ENCODE data around the gene SNX15.
"Not testable (repeated sequence)": the region's sequence is repeated elsewhere in the genome, so short reads cannot be mapped to it uniquely, and the experiment has no call there.

The SNX15 gene

GRCh38 chr11:65027213-65028067, at the start of gene SNX15:
TSS of gene SNX15 (plus strand) at chr11:65027439. CDS start at chr11:65027538, 99 bp downstream.
- peak; percentile 78 for DNase-seq (ENCODE audit: low read depth)

GRCh38 chr11:64983339-64983738, 43.9 kb upstream of the SNX15 start:
- DNase-seq (ENCODE audit: low read depth) = not testable (repeated sequence)

- DNase-seq (ENCODE audit: low read depth) = no peak
These were observed 39.0 kb upstream of the SNX15 start for GRCh38 chr11:64987998-64988854.

GRCh38 chr11:64989416-64989815, 37.8 kb upstream of the SNX15 start:
- DNase-seq (ENCODE audit: low read depth) = no peak

- no peak for DNase-seq (ENCODE audit: low read depth)
These were observed 36.9 kb upstream of the SNX15 start for GRCh38 chr11:64990222-64990923.

DNA sequence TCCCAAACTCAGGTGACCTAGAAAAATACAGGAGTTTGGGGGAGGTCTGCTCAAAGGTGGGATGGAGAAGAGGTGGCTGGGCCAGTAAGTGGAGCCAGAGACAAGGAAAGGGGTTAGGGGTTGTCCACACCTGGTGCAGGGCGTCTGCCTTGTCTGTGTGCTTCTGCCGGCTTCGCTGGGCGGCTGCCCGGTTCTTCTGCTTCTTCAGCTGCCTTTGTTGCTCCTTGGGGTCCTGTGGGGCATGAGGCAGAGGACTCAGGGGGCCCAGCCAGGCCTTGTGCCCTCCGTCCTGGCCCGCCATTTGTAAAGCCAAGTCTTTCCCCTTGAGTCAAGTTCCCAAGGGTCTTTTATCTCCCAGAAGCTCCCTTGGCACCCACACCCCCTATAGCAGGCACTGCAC, 32.9 kb upstream of the SNX15 start:
- no peak for DNase-seq (ENCODE audit: low read depth)

DNA sequence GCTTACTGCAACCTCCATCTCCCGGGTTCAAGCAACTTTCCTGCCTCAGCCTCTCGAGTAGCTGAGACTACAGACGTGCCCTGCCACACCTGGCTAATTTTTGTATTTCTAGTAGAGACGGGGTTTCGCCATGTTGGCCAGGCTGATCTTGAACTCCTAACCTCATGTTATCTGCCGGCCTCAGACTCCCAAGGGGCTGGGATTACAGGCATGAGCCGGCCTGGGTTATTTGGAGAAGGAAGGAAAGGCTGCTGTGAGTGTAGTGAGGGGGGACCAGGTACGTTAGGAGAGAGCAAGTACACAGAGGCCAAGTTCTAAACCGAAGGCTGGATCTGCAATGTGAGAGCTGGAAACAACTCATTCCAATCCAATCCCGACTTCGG, 30.9 kb upstream of the SNX15 start:
- no peak for DNase-seq (ENCODE audit: low read depth)

DNA sequence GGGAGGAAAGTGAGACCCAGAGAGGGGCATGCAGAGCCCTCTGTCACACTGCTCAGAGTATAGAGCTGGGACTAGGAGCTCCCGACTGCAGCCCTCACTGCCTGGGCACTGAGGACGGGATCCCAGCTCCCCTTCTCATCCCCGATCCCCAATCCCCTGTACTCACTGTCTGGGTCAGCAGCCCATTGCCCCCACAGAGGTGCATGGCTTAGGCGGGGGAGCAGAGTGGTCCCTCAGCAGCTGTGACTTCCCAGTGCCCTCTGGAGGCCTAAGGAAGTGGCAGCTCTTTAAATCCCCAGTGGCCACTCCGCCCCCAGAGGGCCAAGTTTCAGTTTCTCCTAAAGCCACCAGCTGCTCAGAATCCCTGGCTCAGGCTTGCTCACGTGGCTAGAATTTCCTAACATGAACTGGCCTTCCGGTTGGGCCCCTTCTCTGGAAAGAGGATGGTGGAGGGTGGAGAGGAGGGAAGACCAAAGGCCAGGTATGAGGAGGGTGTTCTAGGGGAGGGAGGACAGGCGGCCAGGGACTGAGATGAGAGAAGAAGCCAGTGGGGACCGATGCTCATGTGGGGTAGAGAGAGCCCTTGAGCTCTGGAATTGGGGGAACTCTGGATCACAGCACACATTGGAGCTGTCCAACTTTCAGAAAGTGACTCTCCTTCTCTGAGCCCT, 30.4 kb upstream of the SNX15 start, which contains the start of gene BATF2:
BATF2 (minus strand) TSS at position 262 of the 671 bp plus-strand sequence; CDS start at position 205, 57 bp downstream.
- peak; percentile 34 for DNase-seq (ENCODE audit: low read depth)

GRCh38 chr11:64998141-64998540, 29.1 kb upstream of the SNX15 start:
- no peak for DNase-seq (ENCODE audit: low read depth)

DNA sequence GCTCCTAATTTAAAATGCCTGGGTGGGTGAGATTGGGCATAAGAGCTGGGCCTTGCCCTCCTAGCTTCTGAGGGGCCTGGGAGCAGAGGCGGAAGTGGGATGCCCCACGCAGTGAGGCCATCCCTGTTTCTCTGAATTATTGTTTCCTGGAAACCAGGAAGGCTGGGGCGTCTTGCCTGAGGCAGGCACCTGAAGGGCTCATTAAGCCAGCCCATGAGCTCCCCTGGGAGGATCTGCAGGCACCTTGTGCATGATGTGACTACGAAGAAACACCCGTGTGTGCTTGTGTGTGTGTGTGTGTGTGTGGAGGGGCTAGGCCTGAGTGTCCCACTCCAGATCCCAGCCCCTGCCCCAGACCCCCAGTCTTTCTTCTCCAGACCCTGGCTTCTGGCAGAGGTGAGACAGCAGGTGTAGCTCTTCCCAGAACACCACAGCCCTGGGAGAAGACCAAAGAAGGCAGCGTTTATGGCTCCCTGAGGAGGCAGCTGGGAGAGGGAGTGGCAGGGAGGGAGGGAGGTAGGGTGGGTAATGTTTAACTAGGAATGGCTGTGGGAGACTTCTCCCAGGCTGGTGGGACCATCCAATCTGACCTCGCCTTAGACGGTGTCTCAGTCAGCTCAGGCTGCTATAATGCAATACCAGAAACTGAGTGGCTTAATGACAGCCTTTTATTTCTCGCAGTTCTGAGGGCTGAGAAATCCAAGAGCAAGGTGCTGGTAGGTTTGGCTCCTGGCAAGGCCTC, 28.4 kb upstream of the SNX15 start:
- no peak for DNase-seq (ENCODE audit: low read depth)

- no peak for DNase-seq (ENCODE audit: low read depth)
These were observed 27.8 kb upstream of the SNX15 start for GRCh38 chr11:64999478-64999877.

GRCh38 chr11:65002706-65003105, 24.5 kb upstream of the SNX15 start:
- DNase-seq (ENCODE audit: low read depth) = no peak

DNA sequence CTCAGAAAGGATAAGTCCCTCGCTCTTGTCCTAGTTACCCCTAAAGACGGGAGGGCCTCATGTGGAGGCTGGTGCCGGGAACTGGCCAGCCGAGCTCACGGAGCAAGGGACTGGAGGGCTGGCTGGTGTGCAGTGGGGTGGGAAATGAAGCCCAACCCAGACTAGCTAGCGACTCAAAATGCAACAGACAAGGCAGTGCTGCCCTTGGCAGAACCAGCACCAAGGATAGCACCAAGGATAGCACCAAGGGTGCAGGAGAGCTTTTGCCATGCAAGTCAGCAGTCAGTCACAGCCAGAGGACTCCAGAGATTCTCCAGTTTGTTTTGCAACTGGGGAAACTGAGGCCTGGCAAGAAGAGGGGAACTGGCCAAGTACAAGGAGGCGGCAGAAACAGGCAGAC, 24.0 kb upstream of the SNX15 start:
- DNase-seq (ENCODE audit: low read depth) = no peak

DNA sequence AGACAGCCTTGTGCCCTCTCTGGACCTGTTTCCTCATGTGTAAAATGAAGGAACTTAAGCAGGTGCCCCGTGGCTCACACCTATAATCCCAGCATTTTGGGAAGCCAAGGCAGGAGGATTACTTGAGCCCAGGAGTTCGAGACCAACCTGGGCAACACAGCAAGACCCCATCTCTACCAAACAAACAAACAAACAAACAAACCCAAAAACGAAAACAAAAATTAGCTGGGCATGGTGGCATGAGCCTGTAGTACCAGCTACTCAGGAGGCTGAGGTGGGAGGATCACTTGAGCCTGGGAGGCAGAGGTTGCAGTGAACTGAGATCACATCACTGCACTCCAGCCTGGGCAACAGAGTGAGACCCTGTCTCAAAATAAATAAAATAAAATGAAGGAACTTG, 23.3 kb upstream of the SNX15 start:
- DNase-seq (ENCODE audit: low read depth) = not testable (repeated sequence)

DNA sequence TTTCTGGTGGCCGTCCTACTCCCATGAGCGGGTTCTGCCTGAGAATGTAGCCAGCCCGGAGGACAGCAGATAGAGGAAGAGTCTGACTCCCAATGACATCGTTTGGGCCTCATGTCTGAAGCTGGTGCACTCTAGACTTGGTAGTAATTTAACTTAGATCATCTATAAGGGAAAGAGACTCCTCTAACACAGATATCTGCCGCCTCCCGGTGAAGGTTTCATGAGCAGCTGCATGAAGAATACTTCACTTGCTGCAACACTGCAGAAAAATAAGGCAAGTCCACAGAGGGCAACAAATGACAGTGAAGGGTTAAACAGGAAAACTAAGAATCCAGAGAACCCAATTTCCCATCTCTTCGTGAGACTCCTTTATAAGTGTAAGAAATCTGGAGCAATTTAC, 19.2 kb upstream of the SNX15 start:
- no peak for DNase-seq (ENCODE audit: low read depth)

DNA sequence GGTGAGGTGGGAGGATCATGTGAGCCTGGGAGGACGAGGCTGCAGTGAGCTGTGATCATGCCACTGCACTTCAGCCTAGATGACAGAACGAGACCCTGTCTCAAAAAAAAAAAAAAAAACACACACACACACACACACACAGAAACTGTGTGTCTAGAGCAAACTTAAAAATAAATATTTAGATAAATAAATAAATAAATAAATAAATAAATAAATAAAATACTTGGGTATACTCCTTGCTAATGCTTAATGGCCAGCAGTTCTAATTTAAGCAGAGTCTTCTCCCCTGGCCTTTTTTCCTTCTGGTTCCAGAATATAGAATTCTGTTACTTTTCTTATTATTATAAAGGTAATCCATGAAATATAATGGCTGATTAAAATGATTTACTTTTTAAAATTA, 18.4 kb upstream of the SNX15 start:
- no peak for DNase-seq (ENCODE audit: low read depth)

DNA sequence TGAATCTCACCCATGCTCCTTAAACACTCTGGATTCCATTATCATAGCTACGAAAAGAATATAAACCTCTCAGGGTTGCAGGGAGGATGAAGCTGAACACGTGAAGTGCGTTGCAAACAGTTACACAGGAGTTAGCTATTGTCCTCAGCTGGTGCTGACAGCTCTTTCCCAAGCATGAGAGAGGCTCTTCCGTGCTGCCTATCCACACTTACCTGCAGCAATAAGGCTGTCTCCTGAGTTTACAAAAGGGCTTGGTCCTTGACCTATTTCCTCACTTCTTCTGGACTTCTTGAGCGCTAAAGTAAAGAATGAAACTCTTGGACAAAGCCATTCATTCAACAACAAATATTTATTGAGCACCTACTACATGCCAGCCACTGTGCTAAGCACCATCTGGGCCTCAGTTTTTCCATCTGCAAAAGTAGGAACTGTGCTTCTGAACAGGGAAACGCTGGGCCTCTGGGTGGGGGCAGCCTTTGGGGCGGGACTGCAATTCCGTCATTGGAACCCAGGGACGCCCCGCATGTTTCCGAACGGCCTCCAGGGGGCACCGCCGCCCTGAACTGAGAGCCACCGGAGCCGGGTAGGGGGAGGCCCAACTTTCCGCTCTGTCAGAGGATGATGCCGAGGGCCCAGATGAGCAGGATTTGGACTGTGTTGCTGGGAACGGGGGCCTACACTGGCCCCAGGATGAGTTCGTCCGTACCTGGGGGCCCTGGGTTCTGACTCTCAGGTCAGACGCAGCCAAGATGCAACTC, 13.9 kb upstream of the SNX15 start:
- DNase-seq (ENCODE audit: low read depth) = peak; percentile 72

DNA sequence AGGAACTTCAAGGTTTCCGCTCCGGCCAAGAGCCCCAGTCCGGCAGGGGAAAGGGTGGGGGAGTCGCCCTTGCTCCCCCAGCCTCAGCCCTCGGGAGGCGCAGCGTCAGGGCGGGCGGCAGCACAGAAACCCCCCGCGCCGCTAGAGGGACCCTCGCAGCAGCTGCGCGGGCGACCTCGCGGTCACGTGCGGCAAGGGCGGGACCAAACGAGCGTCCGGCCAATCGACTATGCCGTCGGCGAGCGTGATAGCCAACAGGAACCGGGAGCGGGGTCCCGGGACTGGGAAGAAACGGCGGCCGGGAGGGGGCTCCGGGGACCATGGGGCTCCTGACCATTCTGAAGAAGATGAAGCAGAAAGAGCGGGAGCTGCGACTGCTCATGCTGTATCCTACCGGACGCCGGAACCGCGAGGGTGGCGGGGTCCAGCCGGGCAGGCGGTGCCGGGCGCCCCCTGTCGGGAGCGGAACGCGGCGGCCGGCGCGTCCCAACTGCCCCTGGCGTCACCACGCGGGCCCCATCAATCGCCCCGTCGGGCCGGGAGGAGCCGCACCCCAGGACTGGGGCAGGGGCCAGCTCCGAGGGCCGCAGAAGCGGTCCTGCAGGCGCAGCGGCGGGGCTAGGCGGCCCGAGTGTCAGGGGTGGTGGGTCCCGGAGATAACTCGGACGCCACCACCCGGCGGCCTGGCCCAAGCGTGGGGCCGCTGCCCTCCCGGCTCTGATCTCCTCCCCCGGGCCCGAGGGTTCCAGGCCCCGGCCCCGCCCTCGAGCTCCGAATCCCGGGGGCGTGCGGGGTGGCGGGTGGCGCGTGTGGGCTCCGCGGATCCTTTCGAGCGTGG, 13.1 kb upstream of the SNX15 start, which contains the start of gene ARL2:
ARL2 (plus strand) TSS at position 273 of the 838 bp plus-strand sequence; CDS start at position 321, 48 bp downstream.
- DNase-seq (ENCODE audit: low read depth) = peak; percentile 80

DNA sequence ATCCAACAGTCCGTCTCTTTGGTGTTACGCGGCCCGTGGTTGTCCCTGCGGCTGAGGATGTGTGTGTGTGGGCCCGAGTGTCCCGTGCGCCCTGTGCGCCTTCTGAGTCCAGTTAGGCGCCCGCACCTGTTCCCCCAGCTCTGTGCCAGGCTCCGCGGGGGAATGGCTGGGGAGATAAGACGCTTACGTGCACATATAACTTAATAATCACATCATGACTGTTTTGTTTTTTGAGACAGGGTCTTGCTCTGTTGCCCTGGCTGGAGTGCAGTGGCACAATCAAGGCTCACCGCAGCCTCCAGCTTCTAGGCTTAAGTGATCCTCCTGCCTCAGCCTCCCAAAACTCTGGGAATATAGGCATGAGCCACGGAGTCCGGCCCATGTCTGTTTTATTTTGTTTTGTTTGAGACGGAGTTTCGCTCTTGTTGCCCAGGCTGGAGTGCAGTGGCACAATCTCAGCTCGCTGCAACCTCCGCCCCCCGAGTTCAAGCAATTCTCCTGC, 12.5 kb upstream of the SNX15 start:
- DNase-seq (ENCODE audit: low read depth) = no peak

Data from CMK (cell line).